Left cardiac atrium (tissue), 4 donors: Measurements from ENCODE around the gene RICTOR. TPM values are rescaled to one million over a fixed set of nuclear protein-coding genes. Genes with fewer than 3 reads are reported as not detected.
"Not testable (repeated sequence)": the region's sequence is repeated elsewhere in the genome, so short reads cannot be mapped to it uniquely, and the experiment has no call there.

Source experiments
- ATAC-seq, 2 donors: fragments of 200-7000 bp; cut with Tn5 transposase; one replicate each; pipeline ENCODE4 v1.9.1; 2020; ENCODE audit warnings: mild to moderate bottlenecking in 2 of 2, moderate library complexity in 2 of 2
- DNase-seq: peaks from one replicate; pipeline ENCODE4 v3.0.0-alpha.2; 2020
- intact Hi-C, 2 donors: fragments of 100-400 bp; cut with DNase I; formaldehyde crosslinking; loops; one replicate each; pipeline versions ENCODE4 v1.14.1 to v1.15.1; 2022 to 2023
- total RNA-seq, 2 donors: library from RNA; stranded (reverse); fragmentation: NEBNext Ultra II Directional; extraction: Animal tissue kit (Norgen Biotek cat#: 25700); gene quantifications; one replicate each; pipeline ENCODE4 v1.2.1, GENCODE V29; 2021
- donor health status: DM: no; HTN: yes; CAD: no.
- donor health status: DM: no; HTN: yes; CAD: no; lungs with severe emphysema.
- donor health status: DM: yes; HTN: yes; CAD: no.
- donor health status: Dilated cardiomyopathy.

Gene RICTOR
- total RNA-seq, 2 donors from 2014 or later: 22.7 to 28.3 TPM

DNA sequence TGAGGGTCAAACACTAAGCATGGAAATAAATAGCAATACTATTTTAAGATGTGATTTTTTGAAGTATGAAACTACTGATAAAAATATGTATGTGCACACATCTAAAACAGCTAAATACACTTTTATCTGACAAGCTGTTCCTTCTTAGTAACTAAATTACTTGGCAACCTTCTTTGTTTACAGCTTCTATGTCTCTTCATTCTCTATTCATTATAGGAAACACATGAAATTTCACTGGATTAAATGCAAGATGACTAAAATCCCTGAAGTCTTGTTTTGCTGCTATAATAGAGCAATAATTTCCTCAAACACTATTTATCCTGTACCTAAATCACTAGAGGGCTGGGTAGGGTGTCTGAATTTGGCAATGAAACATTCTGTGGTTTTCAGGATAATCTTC, 11.7 kb downstream of the RICTOR start:
- ATAC-seq: no peak
- intact Hi-C loops: no loop called here
- DNase-seq: no peak

DNA sequence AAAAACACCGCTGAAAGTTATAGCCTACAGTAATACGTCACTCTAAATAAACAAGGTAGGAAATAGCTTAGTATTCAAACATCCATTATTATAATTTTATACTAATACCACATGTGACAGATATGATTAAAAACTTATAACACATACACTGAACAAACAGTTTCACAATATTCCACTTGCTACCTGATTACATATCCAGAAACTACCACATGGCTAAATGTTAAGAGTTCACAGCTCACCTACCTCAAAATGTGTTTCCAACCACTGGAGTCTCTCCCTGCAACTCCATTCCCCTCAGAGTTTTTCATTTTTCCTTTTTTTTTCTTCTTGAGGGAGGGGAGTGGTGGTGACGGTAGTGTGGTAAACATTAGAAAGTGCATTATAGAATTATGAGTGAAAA, 12.1 kb downstream of the RICTOR start:
- intact Hi-C loops: no loop called here
- DNase-seq (no peak), ATAC-seq (no peak)

DNA sequence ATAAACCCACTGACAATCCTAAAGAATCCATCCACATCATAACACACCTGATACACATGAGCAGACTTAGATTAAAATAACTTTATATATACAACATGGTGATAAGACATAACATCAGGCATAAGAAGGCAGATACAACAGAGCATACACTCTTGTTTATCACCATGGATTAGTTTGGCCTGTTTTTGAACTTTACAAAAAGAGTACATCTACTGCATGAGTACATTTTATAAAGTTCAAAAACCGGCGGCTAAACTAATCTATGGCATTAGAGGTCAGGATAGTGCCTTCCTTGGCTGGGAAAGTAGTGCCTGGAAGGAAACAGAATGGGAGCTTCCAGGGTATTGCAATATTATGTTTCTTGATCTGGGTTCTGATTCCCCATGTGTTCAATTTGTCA, 15.1 kb downstream of the RICTOR start:
- intact Hi-C loops: no loop called here
- ATAC-seq (no peak), DNase-seq (no peak)

DNA sequence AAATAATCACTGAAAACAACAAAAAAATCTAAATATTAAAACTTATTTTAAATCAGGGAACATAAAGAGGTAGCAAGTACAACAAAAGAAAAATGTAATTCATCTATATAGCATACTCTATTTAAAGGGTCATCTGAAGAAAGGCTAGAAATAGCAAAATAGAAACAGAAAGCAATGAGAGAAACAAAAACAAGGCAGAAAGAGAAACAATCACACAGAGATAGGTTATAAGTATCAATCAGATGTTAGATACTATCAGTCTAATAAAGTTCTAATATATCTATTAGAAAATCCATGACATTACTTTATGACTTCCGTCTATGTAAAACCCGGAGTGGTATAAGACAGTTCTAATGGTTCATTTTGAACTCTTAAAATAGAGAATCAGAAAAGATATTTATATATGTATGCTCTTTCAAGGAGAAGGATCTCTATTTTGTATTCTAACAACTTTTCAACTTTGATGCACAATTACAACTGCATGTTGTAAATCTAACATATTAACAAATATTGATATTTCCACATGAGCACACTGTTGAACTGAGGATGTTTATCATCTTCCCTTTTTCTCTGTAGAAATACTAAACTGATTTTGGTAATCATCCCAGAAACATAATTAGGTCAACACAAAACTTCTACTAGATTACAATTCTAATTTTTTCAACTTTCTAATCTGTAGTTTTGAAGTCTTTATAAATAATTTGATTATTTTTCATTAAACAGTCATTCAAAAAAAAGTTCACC, 15.8 kb downstream of the RICTOR start:
- intact Hi-C loops: no loop called here
- DNase-seq (no peak), ATAC-seq (no peak)

DNA sequence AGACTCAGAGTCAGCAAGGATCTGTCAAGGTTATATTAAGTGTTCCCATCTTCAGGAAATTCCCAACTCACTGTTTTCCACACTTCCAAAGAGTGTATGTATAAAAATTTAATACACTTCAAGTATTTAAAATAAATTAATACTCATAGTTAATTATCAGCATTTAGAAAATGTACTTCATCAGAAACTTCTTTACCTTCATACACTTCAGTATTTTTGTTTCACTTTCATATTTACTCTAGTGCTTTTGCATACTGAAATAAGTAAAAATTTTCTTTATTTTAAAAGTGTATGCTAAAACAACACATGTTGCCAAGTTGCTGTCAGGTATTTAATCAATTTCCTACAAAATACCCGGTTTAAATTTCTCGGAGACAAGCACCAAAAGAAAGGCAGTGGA, 16.5 kb downstream of the RICTOR start:
- intact Hi-C loops: no loop called here
- no peak for ATAC-seq
- no peak for DNase-seq

DNA sequence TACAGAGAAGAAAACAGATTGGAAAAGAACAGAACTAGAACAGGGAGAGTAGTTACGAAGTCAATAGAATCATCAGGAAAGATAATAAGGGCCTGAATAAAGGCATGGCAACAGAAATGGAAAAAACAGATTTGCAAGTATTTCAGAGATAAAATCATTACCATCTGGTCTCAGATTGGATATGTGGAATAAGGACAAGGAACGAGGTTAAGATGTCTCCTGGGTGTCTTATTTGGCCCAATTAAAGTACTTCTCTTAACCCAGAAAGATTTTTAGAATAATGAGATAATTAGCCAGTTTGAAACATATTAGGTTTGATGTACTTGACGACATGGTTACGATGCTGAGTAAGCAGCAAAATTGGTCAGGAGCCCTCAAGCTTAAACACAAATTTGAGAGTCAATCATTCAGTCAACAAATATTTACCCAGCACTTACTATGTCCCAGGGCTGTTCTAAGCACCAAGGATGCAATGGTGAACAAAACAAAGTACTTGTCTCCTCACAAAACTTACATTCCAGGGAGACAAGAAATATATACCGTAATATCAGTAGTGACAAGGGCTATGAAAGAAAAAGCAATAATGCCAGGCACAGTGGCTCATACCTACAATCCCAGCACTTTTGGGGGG, 18.3 kb downstream of the RICTOR start:
- ATAC-seq (no peak), DNase-seq (no peak)
- intact Hi-C loops: no loop called here

DNA sequence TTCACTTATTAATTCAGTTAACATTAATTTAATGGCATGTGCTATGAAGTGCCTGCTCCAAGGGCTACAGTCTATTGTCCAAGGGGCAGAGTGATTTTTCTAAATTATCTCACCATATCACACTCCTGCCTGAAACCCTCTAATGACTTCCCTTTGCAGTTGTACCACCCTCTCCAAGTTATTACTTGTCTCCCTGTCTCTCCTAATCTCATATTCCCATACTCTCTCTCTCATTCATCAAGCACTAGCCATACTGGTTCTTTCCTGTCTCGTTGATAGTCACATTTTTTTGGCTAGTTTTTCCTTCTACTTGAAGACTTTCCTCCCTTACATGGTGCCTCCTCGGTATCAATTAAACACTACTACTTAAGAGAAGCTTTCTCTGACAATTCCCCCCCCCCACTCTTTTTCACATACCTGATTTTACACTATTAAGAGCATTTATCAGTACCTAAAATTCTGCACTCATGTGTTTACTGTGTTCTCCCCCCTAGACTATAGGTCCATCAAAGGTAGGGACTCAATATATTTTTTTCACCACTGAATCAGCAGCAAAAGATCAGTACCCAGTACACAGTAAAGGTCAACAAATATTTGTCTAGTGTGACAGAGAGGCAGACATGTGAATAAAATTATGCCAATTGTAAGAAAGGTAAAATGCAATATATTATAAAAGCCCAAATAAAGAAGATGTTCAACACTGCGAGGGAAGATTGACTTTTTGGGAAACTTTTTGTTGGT, 19.0 kb downstream of the RICTOR start:
- ATAC-seq: no peak
- DNase-seq: no peak
- intact Hi-C loops: no loop called here

DNA sequence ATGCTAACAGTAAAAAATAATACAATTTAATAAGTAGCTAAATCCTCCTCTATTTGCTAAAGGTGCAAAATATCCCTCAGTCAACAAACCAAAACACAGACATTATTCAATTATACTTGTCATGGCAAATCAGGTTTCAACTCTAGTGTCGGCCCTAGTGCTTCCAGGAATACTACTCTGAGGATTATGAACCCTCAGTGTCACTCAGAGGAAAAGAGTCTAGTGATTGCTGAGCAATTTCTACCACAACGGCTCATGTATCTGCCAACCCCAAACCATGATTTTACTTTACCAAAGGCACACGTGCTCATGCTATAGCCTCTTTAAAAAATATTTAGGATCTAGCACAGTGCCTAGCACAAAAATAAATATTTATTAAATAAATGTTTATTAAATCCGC, 21.0 kb downstream of the RICTOR start:
- intact Hi-C loops: no loop called here
- DNase-seq (no peak), ATAC-seq (no peak)

DNA sequence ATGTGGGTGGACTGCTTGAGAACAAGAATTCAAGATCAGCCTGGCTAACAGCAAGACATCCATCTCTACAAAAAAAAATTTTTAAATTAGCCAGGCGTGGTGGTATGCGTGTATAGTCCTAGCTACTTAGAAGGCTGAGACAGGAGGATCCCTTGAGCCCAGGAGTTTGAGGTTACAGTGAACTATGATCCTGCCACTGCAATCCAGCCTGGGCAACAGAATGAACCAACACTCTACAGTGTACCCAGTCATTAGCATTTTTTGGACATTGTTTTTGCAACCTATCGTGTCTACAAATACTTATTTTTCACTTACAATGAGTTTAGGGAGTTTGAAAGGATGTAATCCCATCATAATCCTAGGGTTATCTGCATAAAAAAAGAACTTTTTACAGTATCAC, 22.1 kb downstream of the RICTOR start:
- ATAC-seq: no peak
- no peak for DNase-seq
- intact Hi-C loops: no loop called here

DNA sequence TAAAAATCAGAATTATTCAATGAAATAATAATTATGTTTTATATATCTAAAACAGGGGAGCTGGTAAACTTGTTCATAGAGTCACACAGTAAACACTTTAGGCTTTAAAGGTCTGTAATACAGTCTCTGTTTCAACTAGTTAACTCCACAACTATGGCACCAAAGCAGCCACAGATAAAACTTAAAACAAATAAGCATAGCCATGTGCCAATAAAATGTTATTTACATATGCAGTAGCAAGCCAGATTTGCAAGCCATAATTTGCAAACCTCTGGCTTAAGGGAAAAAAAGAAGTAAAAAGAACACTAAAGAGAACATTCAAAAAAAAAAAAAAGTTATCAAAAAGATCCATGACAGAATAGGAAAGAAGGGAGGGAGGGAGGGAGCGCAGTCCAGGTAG, 24.9 kb downstream of the RICTOR start:
- intact Hi-C loops: no loop called here
- DNase-seq (no peak), ATAC-seq (no peak)

DNA sequence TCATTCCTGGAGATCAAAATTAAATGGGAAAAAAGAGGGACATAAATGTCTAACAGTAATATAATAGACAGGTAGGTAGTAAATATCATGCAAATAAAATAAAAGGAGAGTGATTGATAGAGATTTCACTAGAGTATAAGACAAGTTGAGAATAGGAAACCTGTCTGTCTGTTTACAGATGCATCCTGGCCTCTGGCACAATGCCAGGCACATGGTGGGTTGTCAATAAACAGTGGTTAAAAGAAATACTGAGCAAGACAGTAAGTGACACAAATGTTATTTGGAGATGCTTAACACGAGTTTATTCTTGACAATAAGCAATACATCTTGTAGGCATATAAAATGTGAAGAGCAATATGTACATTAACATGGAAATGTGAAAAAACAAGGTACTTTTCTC, 33.3 kb downstream of the RICTOR start:
- DNase-seq: peak; percentile 22
- intact Hi-C loops: no loop called here
- no peak for ATAC-seq

DNA sequence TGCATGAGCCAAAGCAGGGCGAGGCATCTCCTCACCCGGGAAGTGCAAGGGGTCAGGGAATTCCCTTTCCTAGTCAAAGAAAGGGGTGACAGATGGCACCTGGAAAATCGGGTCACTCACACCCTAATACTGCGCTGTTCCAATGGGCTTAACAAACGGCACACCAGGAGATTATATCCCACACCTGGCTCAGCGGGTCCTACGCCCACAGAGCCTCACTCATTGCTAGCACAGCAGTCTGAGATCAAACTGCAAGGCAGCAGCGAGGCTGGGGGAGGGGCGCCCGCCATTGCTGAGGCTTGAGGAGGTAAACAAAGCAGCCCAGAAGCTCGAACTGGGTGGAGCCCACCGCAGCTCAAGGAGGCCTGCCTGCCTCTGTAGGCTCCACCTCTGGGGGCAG, 39.7 kb downstream of the RICTOR start:
- intact Hi-C loops, DNase-seq, ATAC-seq: not testable (repeated sequence)

DNA sequence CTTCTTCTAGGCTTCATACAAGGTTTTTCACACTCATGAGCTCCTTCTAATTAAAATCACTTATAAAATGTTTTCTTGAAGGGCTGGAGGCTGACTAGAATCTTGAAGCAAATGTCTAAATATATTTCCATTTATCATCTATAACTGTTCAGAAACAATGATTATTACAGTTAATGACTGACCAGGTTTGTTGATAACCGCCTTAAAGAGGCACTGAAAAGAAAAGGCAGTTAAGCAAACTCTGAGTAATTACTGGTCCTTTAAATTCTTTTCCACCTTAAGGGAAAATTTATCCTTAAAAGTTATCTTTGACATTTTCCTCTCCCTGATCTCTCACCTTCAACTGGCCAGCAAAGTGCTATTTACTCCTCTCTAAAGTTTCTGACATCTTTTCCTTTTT, 43.2 kb downstream of the RICTOR start:
- ATAC-seq (no peak), DNase-seq (no peak)
- intact Hi-C loops: no loop called here

DNA sequence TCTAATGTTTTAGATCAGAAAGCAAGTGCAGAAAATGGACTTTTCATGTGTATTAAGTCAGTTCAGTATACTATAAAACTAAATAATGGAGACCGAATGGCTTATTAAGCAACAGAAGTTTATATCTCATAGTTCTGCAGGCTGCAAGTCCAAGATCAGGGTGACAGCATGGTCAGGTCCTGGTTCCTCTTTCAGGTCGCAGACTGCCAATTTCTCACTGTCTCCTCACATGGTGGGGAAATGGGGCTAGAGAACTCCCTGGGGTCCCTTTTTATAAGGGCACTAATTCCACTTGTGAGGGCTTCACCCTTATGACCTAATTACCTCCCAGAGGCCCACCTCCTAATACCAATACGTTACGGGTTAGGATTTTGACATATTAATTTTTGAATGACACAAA, 48.7 kb downstream of the RICTOR start:
- intact Hi-C loops: no loop called here
- ATAC-seq (no peak), DNase-seq (no peak)

DNA sequence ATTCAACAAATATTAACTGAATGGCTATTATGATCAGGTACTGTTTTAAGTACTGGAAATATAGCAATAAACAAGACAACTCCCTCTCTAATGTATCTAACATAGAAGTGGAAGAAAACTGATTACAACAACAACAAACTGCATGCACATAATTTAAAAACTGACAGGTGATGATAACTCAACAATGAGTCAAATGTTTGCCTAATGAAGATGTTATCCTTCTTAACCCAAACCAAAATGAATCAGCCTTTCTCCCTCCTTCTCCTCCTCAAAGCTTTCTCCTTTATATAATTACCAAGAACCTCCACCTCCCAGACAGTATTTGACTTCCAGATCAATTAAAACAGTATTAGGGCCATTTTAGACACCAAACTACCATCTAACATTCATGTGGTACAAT, 49.3 kb downstream of the RICTOR start:
- no peak for DNase-seq
- intact Hi-C loops: no loop called here
- peak in 1 of 2 donors; percentile 52 for ATAC-seq

DNA sequence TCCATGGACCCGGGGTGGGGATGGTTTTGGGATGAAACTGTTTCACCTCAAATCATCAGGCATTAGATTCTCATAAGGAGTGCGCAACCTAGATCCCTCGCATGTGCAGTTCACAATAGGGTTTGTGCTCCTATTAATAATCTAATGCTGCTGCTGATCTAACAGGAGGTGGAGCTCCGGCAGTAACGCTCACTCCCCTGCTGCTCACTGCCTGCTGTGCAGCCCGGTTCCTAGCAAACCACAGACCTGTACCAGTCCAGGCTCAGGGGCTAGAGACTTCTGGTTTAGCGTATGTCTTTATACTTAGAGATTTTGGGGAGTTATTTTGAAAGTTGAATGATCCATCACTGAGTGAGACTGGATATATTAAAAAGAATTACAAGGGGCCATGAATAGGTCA, 50.2 kb downstream of the RICTOR start:
- intact Hi-C loops: no loop called here
- DNase-seq (no peak), ATAC-seq (peak in 1 of 2 donors; percentile 64)

DNA sequence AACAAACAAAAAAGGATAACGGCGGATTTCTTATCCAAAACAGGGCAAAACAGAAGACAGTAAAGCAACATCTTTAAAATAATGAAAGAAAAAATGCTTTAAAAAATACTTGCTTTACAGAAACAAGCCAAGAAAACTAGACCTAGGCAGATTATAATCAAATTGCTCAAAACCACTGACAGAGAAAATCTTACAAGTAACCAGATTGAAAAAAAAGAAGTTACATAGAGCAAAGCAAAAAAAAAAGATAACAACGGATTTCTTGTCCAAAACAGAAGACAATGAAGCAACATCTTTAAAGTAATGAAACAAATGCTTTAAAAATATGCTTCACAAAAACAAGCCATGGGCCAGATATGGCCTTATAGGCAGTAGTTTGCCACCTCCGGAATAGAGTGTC, 51.1 kb downstream of the RICTOR start:
- intact Hi-C loops: no loop called here
- DNase-seq (no peak), ATAC-seq (no peak)

DNA sequence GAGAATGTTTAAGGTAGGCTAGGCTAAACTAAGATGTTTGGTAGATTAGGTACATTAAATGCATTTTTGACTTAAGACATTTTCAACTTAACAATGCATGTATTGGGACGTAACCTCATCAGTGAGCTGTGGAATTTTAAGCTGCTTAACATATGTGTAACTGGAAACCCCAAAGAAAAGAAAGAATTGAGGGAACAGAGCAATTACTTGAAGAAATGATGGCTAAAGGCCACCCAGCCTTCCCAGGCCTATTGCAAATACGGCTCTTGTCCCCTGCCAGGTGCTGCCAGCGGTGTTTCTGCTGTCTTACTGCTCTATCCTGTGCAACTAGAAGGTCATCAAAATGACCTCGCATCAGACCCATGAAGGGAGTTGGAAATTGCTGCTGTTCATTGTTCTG, 52.0 kb downstream of the RICTOR start:
- ATAC-seq: peak in 1 of 2 donors; percentile 11
- intact Hi-C loops: no loop called here
- no peak for DNase-seq

DNA sequence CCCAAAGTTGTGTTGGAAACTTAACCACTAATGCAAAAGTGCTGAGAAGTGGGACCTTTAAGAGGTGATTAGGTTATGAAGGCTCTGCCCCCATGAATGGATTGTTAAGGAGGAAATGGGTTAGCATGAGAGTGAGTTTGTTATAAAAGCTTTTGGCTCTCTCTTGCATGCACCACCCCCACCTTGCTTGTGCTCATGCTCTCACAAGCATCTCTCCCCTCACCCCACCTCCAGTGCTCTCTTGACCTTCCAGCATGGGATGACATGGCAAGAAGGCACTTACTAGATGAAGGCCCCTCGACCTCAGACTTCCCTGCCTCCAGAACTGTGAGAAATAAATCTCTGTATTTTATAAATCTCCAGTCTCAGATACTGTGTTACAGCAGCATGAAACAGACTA, 52.8 kb downstream of the RICTOR start:
- ATAC-seq: no peak
- intact Hi-C loops: no loop called here
- DNase-seq: no peak

DNA sequence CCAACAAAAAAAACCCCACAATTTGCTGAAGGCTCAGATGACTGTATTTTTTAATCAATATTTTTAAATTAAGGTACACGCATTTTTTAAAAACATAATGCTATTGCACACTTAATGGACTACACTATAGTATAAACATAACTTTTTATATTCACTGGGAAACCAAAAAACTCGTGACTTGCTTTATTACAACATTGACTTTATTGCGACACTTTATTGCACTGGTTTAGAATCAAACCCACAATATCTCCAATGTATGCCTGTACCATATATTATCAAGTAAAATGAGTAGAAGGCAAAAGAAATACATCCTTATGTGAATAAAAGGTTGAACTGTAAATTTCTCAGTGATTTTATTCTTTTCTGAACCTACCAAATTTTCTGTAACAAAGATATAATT, 53.7 kb downstream of the RICTOR start:
- no peak for DNase-seq
- intact Hi-C loops: no loop called here
- ATAC-seq: no peak

DNA sequence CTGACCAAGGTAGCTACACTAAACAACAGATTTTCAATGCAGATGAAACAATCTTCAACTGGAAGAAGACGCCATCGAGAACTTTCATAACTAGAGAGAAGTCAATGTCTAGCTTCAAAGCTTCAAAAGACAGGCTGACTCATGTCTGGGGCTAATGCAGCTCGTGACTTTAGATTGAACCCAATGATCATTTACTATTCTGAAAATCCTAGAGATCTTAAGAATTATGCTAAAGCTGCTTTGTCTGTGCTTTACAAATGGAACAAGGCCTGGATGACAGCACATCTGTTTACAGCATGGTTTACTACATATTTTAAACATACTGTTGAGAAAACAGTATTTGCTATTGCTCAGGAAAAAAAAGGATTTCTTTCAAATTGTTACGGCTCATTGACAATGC, 54.9 kb downstream of the RICTOR start:
- DNase-seq (no peak), ATAC-seq (no peak)
- intact Hi-C loops: no loop called here
